Dermis lymphatic vessel endothelial cell (primary cell): ENCODE measurements around the gene HEXIM1. TPM values are rescaled to one million over a fixed set of nuclear protein-coding genes. Genes with fewer than 3 reads are reported as not detected.

Source experiments
- total RNA-seq: library from RNA; depleted of rRNA; stranded (reverse); fragments of >200 nt; gene quantifications from 2 replicates; pipeline ENCODE4 v1.2.1, GENCODE V29; 2014

Gene HEXIM1, protein sequence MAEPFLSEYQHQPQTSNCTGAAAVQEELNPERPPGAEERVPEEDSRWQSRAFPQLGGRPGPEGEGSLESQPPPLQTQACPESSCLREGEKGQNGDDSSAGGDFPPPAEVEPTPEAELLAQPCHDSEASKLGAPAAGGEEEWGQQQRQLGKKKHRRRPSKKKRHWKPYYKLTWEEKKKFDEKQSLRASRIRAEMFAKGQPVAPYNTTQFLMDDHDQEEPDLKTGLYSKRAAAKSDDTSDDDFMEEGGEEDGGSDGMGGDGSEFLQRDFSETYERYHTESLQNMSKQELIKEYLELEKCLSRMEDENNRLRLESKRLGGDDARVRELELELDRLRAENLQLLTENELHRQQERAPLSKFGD
- total RNA-seq = 5.2 and 5.8 TPM in 2 replicates

DNA sequence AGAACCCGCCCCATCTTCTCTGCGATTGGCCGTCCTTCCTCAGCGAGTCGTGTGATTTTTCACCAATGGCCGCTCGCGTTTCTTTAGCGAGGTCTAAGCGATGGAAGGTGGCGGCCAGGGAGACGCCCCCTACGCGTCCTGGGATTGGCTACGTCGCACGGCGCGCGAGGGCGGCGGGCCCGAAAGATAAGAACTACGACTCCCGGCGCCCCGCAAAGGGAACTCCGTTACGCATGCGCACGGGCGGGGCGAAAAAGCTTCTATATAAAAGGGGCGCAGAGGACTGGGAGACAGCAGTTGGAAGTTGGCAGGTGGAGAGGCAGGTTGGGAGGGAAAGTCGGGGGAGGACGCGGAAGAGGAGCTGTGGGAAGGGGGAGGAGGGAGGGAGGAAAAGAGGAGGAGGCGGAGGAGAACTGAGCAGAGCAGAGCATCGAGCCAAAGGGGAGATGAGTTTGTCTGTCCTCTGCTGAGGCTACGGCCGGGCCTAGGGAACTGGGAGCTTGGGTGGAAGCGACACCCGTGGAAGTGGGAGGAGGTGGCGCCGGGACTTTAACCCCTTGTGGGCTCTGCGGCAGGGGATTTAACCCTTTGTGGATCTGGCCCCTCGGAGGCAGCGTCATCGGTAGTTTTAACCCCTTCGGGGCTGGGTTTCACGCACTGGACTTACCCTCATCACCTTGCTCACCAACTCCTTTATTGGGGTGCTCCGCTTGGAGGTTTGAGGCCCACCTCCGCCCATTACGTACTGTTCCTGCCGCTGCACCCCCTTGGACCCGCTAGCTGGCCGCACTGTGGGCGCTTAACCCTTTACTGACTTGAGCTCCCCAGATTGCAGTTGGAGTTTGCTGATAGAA is at the start of gene HEXIM1:
Gene HEXIM1, plus strand, starts transcription at position 293 of the 854 bp plus-strand sequence. CDS start 716 bp downstream, outside the sequence.

DNA sequence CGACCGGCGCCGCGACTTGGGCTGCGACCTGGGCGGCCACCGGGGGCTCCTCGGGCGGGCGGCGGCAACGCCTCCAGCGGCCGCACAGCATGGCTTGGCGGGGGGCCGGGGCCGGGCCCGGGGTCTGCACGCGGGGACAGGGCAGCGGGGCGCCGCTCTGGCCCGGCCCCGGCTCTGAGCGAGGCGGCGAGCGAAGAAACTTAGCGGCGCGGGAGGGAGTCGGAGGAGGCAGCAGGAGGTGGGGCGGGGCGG is 16.0 kb upstream of the HEXIM1 start, which contains the start of gene PLCD3:
Gene PLCD3, minus strand, starts transcription at position 196 of the 252 bp plus-strand sequence. Its CDS starts 105 bp downstream, at position 91.

DNA sequence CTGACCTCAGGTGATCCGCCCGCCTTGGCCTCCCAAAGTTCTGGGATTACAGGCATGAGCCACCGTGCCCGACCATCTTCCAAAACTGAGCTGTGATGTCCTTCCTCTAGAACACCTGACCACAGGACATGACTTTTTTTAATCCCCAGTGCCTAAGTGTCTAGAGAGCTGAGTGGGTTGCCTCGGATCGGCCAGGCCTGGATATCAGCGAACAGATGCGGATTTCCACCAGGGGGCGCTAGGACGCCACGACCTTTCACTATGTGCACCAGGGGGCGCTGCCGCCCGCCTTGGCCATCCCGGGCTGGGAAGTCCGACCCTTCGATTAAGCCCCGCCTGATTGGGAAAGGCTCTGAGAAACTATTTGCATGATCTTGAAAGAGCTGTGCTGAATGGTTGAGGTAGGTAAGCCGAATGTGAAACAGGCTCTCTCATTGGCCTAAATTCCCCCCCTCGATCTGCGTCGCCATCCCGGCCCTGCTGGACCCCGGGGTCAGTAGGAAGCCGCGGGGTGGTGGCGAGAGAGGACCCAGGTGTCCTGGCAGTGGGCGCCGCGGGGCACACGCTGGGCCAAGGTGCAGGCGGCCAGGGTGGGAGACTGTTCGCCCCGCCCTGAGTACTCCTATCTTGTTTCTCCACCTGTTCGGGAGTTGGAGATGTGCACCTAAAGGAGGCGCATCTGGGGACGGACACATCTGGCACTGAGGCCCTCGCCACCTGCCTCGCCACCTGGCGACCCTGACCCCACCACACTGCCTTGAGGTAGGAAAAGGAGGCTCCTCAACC is 12.9 kb upstream of the HEXIM1 start, which contains the start of gene ACBD4:
Gene ACBD4, plus strand, starts transcription at position 496 of the 786 bp plus-strand sequence. CDS start 458 bp downstream, outside the sequence.

DNA sequence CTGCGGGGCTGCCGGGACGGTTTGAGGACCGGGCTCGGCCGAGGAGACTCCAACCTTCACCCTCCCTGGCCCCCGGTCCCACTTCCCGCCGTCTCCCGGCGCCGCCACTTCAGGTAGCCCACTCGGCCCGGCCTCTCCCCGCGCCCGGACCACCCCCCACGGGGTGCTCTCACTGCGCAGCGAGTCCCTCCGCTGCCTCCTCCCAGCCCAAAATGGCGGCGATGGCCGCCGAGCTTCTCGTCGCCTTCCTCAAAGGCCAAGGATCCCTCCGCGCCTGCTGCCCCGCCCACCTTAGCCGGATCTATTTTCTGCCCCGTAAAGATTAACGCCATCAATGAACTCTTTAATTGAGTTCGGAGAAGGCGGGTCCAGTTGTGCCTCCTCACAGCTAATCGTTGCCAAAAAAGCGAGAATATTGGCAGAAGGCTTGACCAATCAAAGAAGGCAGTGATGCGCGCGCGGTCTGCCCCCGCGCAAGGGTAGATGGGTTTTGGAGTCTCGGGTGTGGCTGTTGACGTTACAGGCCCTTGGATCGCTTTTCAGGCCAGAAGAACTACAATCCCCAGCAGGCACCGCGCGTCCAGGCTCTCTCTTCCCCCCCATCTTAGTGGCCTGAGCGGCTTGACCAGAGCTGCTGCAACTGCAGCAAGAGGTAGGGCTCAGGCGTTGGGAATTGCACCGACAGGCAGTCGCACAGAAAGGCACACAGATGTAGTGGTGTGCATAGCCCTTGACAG is 13.2 kb downstream of the HEXIM1 start, which contains the start of gene HEXIM2:
Gene HEXIM2, plus strand, starts transcription at position 588 of the 737 bp plus-strand sequence. CDS start 919 bp downstream, outside the sequence.

Other genes starting within 250 kb of the HEXIM1 start
- gene EFTUD2, start 249.0 kb upstream of the HEXIM1 start, total RNA-seq = 112 and 155 TPM in 2 replicates
- not detected in 2 replicates for gene GFAP, start 233.0 kb upstream of the HEXIM1 start, total RNA-seq
- gene KIF18B, start 200.7 kb upstream of the HEXIM1 start, total RNA-seq = 0.33 and 0.34 TPM in 2 replicates
- gene C1QL1, start 180.2 kb upstream of the HEXIM1 start, total RNA-seq = not detected in 2 replicates
- 18.6 and 26.2 TPM in 2 replicates for gene DCAKD, start 96.8 kb upstream of the HEXIM1 start, total RNA-seq
- gene NMT1, start 87.2 kb upstream of the HEXIM1 start, total RNA-seq = 43.7 and 60.3 TPM in 2 replicates
- gene PLCD3, start 16.0 kb upstream of the HEXIM1 start, total RNA-seq = 5.5 and 9.0 TPM in 2 replicates
- 2.8 and 4.2 TPM in 2 replicates for gene ACBD4, start 12.8 kb upstream of the HEXIM1 start, total RNA-seq
- gene HEXIM2, start 13.4 kb downstream of the HEXIM1 start, total RNA-seq = 3.3 and 3.9 TPM in 2 replicates
- 0.98 and 2.1 TPM in 2 replicates for gene FMNL1, start 73.4 kb downstream of the HEXIM1 start, total RNA-seq
- under 0.01 TPM in 1 of 2 replicates, not detected in the other for gene SPATA32, start 113.6 kb downstream of the HEXIM1 start, total RNA-seq
- gene MAP3K14, start 168.5 kb downstream of the HEXIM1 start, total RNA-seq = 1.6 and 1.7 TPM in 2 replicates